Panc1 (cell line): ENCODE results near the gene TINAG.

Experiments used
- REST ChIP-seq, 2 experiments: IDR thresholded peaks; 2 replicates each; pipeline ENCODE4 v1.6.1; 2011 to 2012; ENCODE audit warnings: low read depth in 2 of 2, control low read depth in 1 of 2, low read length in 1 of 2, mild to moderate bottlenecking in 1 of 2, moderate library complexity in 1 of 2; ENCODE audit not compliant: insufficient read depth in 1 of 2
- TF ChIP-seq, protein P1 (sequence below): fragments of 450-650 bp; IDR thresholded peaks from 2 replicates; pipeline ENCODE4 v1.5.1; 2017; ENCODE audit warnings: mild to moderate bottlenecking

DNA sequence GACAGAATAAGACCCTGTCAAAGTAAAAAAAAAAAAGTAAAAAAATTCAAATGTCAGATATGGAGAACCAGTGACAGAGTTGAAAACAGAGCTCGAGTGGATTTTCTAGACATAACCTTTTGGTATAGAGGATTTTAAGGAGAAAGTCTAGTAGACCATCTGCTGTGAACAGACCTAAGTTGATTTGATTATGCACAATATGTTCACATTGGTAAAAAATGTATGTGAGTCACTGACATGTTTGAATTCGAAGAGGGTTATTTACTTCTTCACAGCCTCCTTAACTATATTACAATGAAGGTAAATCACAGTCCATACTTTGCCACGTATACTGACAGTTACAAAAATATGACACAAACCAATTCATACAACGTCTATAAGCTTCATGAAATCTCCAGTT is 7.4 kb downstream of the TINAG start:
- no peak for TF ChIP-seq REST (IDR thresholded peaks at IDR 0.05; ENCODE audit: insufficient read depth in 1 of 2, low read depth in 2 of 2, low read length in 1 of 2)
- TF ChIP-seq, protein P1, sequence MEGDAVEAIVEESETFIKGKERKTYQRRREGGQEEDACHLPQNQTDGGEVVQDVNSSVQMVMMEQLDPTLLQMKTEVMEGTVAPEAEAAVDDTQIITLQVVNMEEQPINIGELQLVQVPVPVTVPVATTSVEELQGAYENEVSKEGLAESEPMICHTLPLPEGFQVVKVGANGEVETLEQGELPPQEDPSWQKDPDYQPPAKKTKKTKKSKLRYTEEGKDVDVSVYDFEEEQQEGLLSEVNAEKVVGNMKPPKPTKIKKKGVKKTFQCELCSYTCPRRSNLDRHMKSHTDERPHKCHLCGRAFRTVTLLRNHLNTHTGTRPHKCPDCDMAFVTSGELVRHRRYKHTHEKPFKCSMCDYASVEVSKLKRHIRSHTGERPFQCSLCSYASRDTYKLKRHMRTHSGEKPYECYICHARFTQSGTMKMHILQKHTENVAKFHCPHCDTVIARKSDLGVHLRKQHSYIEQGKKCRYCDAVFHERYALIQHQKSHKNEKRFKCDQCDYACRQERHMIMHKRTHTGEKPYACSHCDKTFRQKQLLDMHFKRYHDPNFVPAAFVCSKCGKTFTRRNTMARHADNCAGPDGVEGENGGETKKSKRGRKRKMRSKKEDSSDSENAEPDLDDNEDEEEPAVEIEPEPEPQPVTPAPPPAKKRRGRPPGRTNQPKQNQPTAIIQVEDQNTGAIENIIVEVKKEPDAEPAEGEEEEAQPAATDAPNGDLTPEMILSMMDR = no peak
